Measurements from ENCODE around the gene GNB1L. TPM values are rescaled to one million over a fixed set of nuclear protein-coding genes. Genes with fewer than 3 reads are reported as not detected.

GNB1L gene
- total and polyA plus RNA-seq, 7 donors, result 2.5 to 15.0 (median 5.3) TPM

GRCh38 chr22:19757985-19758895 lies 96.4 kb downstream of the GNB1L start:
- DNase-seq, result no peak
- Histone ChIP-seq H3K36me3 (no peaks in the 10 kb centered on the region), H3K27ac (no peak overlapping the region), H3K4me1 (peaks cover 0 to 51% (median 42%) of the 10 kb centered on the region in 4 donors), H3K9me3 (no peaks in the 10 kb centered on the region), H3K27me3 (peaks cover 52 to 94% (median 91%) of the 10 kb centered on the region in 3 donors), H3K4me3 (no peak overlapping the region)
- TF ChIP-seq POLR2AphosphoS5 (IDR thresholded peaks at IDR 0.05), result no peak
- no peak for TF ChIP-seq CTCF (IDR thresholded peaks at IDR 0.05)
- no peak for TF ChIP-seq POLR2A (IDR thresholded peaks at IDR 0.05)
- no peak for TF ChIP-seq EP300 (IDR thresholded peaks at IDR 0.05)
- 27 to 37% methylated on average over 43 of the region's 43 CpGs for WGBS, 2 donors
- intact Hi-C loops (cut with DNase I), result no loop called here

- 20 to 29% methylated on average over 16 of the region's 16 CpGs for WGBS, 2 donors
- intact Hi-C loops (cut with DNase I), result no loop called here
- DNase-seq, result no peak
- Histone ChIP-seq H3K9me3 (no peaks in the 10 kb centered on the region), H3K4me3 (peak overlapping the region in 3 of 4 donors; percentile 15 to 27 (median 26)), H3K27me3 (peaks cover 47 to 90% (median 85%) of the 10 kb centered on the region in 3 donors), H3K36me3 (no peaks in the 10 kb centered on the region), H3K27ac (no peak overlapping the region), H3K4me1 (peaks cover 0 to 51% (median 42%) of the 10 kb centered on the region in 4 donors)
- no peak for TF ChIP-seq POLR2A (IDR thresholded peaks at IDR 0.05)
- TF ChIP-seq CTCF (IDR thresholded peaks at IDR 0.05), result no peak
- no peak for TF ChIP-seq EP300 (IDR thresholded peaks at IDR 0.05)
- TF ChIP-seq POLR2AphosphoS5 (IDR thresholded peaks at IDR 0.05), result no peak
Observed at GRCh38 chr22:19757140-19757984, 97.3 kb downstream of the GNB1L start.

- WGBS, 2 donors, result 3 to 4% methylated on average over 76 of the region's 76 CpGs
- H3K4me1 ChIP-seq, result peaks cover 0 to 51% (median 42%) of the 10 kb centered on the region in 4 donors
- no peaks in the 10 kb centered on the region for H3K9me3 ChIP-seq
- H3K27me3 ChIP-seq, result peaks cover 47 to 88% (median 76%) of the 10 kb centered on the region in 3 donors
- H3K36me3 ChIP-seq, result no peaks in the 10 kb centered on the region
- peak overlapping the region in 3 of 4 donors; percentile 15 to 27 (median 26) for H3K4me3 ChIP-seq
- no peak for DNase-seq
- no peak overlapping the region for H3K27ac ChIP-seq
- intact Hi-C loops (cut with DNase I), result no loop called here
- TF ChIP-seq POLR2AphosphoS5 (IDR thresholded peaks at IDR 0.05) (no peak), EP300 (IDR thresholded peaks at IDR 0.05) (no peak), CTCF (IDR thresholded peaks at IDR 0.05) (peak in 2 of 4 experiments; percentile 24 to 27)
Observed at GRCh38 chr22:19756288-19757128, 98.2 kb downstream of the GNB1L start.

GRCh38 chr22:19755722-19756287 lies 98.9 kb downstream of the GNB1L start:
- 6 to 9% methylated on average over 26 of the region's 26 CpGs for WGBS, 2 donors
- Histone ChIP-seq H3K4me3 (no peak overlapping the region), H3K4me1 (peaks cover 0 to 47% (median 37%) of the 10 kb centered on the region in 4 donors)

More at GRCh38 chr22:19755722-19756287, 98.9 kb downstream of the GNB1L start:
- Histone ChIP-seq H3K36me3 (no peaks in the 10 kb centered on the region), H3K27ac (no peak overlapping the region), H3K27me3 (peaks cover 43 to 90% (median 71%) of the 10 kb centered on the region in 3 donors), H3K9me3 (no peaks in the 10 kb centered on the region)
- intact Hi-C loops (cut with DNase I), result no loop called here
- TF ChIP-seq POLR2A (IDR thresholded peaks at IDR 0.05) (no peak), POLR2AphosphoS5 (IDR thresholded peaks at IDR 0.05) (no peak), CTCF (IDR thresholded peaks at IDR 0.05) (no peak), EP300 (IDR thresholded peaks at IDR 0.05) (no peak)
- DNase-seq, result no peak
